Measurements from ENCODE around the gene EXOC3L1.

DNA sequence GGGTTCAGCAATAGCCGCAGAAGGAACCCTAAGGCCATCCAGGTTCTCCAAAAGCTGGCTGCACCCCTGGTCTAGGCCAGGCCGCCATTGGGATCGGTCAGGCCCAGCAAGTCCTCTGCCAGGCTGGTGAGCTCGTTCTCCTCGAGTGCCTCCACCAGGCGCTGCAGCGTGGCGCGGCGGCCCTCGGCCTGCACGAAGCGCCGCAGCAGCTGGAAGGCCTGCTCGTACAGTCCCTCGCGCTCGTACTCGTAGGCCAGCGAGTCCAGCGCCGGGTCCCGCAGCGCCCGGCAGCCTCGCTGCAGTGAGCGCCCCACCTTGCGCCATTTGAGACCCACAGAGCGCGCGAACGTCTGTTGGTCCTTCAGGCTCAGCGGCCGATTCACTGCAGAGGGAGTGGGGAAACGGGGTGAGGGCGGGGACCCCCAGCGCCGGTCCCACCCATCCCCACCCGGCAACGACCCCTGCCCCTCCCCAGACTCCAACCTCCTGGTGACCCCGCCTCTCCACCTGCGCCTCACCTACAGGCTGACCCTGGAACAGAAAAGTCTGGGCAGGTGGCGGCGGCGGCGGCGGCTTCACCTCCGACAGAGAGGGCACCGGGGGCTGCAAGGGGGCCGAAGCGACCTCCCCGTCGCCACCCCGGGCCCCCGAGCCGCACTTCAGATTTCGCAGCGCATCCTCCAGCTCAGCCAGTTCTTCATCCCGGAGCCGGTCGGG, 35.2 kb downstream of the EXOC3L1 start:
- no peak for TF ChIP-seq USF1 (IDR thresholded peaks at IDR 0.05)
- TF ChIP-seq RAD21 (IDR thresholded peaks at IDR 0.05; ENCODE audit: low read depth), result no peak
- no peak for TF ChIP-seq EP300 (IDR thresholded peaks at IDR 0.05; ENCODE audit: borderline replicate concordance)
- no peak for TF ChIP-seq CEBPB (IDR thresholded peaks at IDR 0.05)
- TF ChIP-seq YY1 (IDR thresholded peaks at IDR 0.05; ENCODE audit: low read depth), result no peak
- no peak for TF ChIP-seq TEAD4 (IDR thresholded peaks at IDR 0.05)
- TF ChIP-seq, protein P1, sequence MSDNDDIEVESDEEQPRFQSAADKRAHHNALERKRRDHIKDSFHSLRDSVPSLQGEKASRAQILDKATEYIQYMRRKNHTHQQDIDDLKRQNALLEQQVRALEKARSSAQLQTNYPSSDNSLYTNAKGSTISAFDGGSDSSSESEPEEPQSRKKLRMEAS (IDR thresholded peaks at IDR 0.05), result no peak
- no peak for TF ChIP-seq EGR1 (IDR thresholded peaks at IDR 0.05)
- TF ChIP-seq, protein P2, sequence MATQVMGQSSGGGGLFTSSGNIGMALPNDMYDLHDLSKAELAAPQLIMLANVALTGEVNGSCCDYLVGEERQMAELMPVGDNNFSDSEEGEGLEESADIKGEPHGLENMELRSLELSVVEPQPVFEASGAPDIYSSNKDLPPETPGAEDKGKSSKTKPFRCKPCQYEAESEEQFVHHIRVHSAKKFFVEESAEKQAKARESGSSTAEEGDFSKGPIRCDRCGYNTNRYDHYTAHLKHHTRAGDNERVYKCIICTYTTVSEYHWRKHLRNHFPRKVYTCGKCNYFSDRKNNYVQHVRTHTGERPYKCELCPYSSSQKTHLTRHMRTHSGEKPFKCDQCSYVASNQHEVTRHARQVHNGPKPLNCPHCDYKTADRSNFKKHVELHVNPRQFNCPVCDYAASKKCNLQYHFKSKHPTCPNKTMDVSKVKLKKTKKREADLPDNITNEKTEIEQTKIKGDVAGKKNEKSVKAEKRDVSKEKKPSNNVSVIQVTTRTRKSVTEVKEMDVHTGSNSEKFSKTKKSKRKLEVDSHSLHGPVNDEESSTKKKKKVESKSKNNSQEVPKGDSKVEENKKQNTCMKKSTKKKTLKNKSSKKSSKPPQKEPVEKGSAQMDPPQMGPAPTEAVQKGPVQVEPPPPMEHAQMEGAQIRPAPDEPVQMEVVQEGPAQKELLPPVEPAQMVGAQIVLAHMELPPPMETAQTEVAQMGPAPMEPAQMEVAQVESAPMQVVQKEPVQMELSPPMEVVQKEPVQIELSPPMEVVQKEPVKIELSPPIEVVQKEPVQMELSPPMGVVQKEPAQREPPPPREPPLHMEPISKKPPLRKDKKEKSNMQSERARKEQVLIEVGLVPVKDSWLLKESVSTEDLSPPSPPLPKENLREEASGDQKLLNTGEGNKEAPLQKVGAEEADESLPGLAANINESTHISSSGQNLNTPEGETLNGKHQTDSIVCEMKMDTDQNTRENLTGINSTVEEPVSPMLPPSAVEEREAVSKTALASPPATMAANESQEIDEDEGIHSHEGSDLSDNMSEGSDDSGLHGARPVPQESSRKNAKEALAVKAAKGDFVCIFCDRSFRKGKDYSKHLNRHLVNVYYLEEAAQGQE (IDR thresholded peaks at IDR 0.05; ENCODE audit: low read depth), result no peak
